H9 (cell line): ENCODE data around the gene RHBDL2. TPM values are rescaled to one million over a fixed set of nuclear protein-coding genes. Genes with fewer than 3 reads are reported as not detected.

ENCODE experiments used
- DNase-seq: peaks from one replicate; pipeline ENCODE4 v3.0.0-alpha.2; 2017
- H2AFZ ChIP-seq: one replicate; pipeline ENCODE4 v1.6.1; 2013; ENCODE audit warnings: mild to moderate bottlenecking, low read length, control low read depth, moderate library complexity
- H2AK5ac ChIP-seq: 2 replicates; pipeline ENCODE4 v1.6.1; 2013; ENCODE audit warnings: low read length, control low read depth, mixed read lengths; ENCODE audit not compliant: insufficient read length
- H2BK120ac ChIP-seq: one replicate; pipeline ENCODE4 v1.6.1; 2013; ENCODE audit warnings: low read depth, mild to moderate bottlenecking, low read length, control low read depth, inconsistent platforms; ENCODE audit not compliant: poor library complexity, severe bottlenecking
- H2BK12ac ChIP-seq: 2 replicates; pipeline ENCODE4 v1.6.1; 2013; ENCODE audit warnings: low read length, control low read depth, mixed read lengths, low read depth; ENCODE audit not compliant: insufficient read length
- H2BK15ac ChIP-seq: 2 replicates; pipeline ENCODE4 v1.6.1; 2013; ENCODE audit warnings: low read depth, low read length, control low read depth
- H2BK20ac ChIP-seq: one replicate; pipeline ENCODE4 v1.6.1; 2013; ENCODE audit warnings: low read depth, mild to moderate bottlenecking, low read length, control low read depth, inconsistent platforms; ENCODE audit not compliant: poor library complexity, severe bottlenecking
- H2BK5ac ChIP-seq: 2 replicates; pipeline ENCODE4 v1.6.1; 2013; ENCODE audit warnings: low read length, control low read depth, mixed read lengths; ENCODE audit not compliant: insufficient read length
- H3K14ac ChIP-seq: 2 replicates; pipeline ENCODE4 v1.6.1; 2013; ENCODE audit warnings: low read length, control low read depth; ENCODE audit not compliant: insufficient read depth
- H3K18ac ChIP-seq: 2 replicates; pipeline ENCODE4 v1.6.1; 2013; ENCODE audit warnings: low read depth, mild to moderate bottlenecking, mixed read lengths, low read length, control low read depth; ENCODE audit not compliant: insufficient read length
- H3K23ac ChIP-seq: 2 replicates; pipeline ENCODE4 v1.6.1; 2013; ENCODE audit warnings: low read length, control low read depth, mixed read lengths, low read depth; ENCODE audit not compliant: insufficient read length
- H3K23me2 ChIP-seq: 2 replicates; pipeline ENCODE4 v1.6.1; 2013; ENCODE audit warnings: low read depth, mild to moderate bottlenecking, mixed read lengths, low read length, control low read depth; ENCODE audit not compliant: insufficient read length, poor library complexity, severe bottlenecking
- H3K27ac ChIP-seq: 2 replicates; pipeline ENCODE4 v1.5.1; 2013; ENCODE audit warnings: low read length, control low read depth, mixed read lengths, low read depth; ENCODE audit not compliant: insufficient read length
- H3K27me3 ChIP-seq: 2 replicates; pipeline ENCODE4 v1.6.1; 2013; ENCODE audit warnings: low read length, control low read depth, inconsistent platforms; ENCODE audit not compliant: insufficient read depth
- H3K4ac ChIP-seq: 2 replicates; pipeline ENCODE4 v1.6.1; 2013; ENCODE audit warnings: low read depth, mild to moderate bottlenecking, control low read depth, inconsistent platforms, low read length, moderate library complexity
- H3K4me1 ChIP-seq: 2 replicates; pipeline ENCODE4 v1.6.1; 2013; ENCODE audit warnings: low read length, control low read depth, inconsistent platforms; ENCODE audit not compliant: insufficient read depth
- H3K4me2 ChIP-seq: 2 replicates; pipeline ENCODE4 v1.6.1; 2013; ENCODE audit warnings: low read length, control low read depth, mixed read lengths; ENCODE audit not compliant: insufficient read length, insufficient read depth
- H3K56ac ChIP-seq: 2 replicates; pipeline ENCODE4 v1.6.1; 2013; ENCODE audit warnings: low read depth, mild to moderate bottlenecking, mixed read lengths, low read length, control low read depth; ENCODE audit not compliant: insufficient read length
- H3K79me1 ChIP-seq: 2 replicates; pipeline ENCODE4 v1.6.1; 2013; ENCODE audit warnings: low read depth, mild to moderate bottlenecking, moderate library complexity, low read length, control low read depth, inconsistent platforms; ENCODE audit not compliant: insufficient read depth, poor library complexity, severe bottlenecking
- H3K79me2 ChIP-seq: 2 replicates; pipeline ENCODE4 v1.6.1; 2013; ENCODE audit warnings: low read length, control low read depth, inconsistent platforms; ENCODE audit not compliant: insufficient read depth
- H3K9ac ChIP-seq: 2 replicates; pipeline ENCODE4 v1.6.1; 2013; ENCODE audit warnings: low read length, control low read depth, mixed read lengths; ENCODE audit not compliant: insufficient read length; ENCODE audit errors: extremely low read depth
- H3K9me3 ChIP-seq: one replicate; pipeline ENCODE4 v1.6.1; 2013; ENCODE audit warnings: low read depth, low read length, inconsistent platforms; ENCODE audit not compliant: control insufficient read depth
- H3T11ph ChIP-seq: one replicate; pipeline ENCODE4 v1.6.1; 2013; ENCODE audit warnings: mild to moderate bottlenecking, low read length, control low read depth, inconsistent platforms
- H4K20me1 ChIP-seq: one replicate; pipeline ENCODE4 v1.6.1; 2013; ENCODE audit not compliant: control insufficient read depth, insufficient read length, insufficient read depth
- H4K5ac ChIP-seq: 2 replicates; pipeline ENCODE4 v1.6.1; 2013; ENCODE audit warnings: low read depth, mild to moderate bottlenecking, mixed read lengths, low read length, control low read depth; ENCODE audit not compliant: insufficient read length
- H4K8ac ChIP-seq: replicated peaks from 2 replicates; pipeline ENCODE4 v1.6.1; 2013; ENCODE audit warnings: low read length, control low read depth, mixed read lengths, low read depth; ENCODE audit not compliant: insufficient read length
- H4K91ac ChIP-seq: 2 replicates; pipeline ENCODE4 v1.6.1; 2013; ENCODE audit warnings: low read depth, mild to moderate bottlenecking, moderate library complexity, mixed read lengths, low read length, control low read depth; ENCODE audit not compliant: insufficient read length
- H3K27ac Mint-ChIP-seq, 3 experiments: 2 replicates in 2 of 3; 3 replicates in 1 of 3; pipeline ENCODE4 v1.8.0; 2020 to 2021; ENCODE audit warnings: mixed read lengths in 3 of 3, mild to moderate bottlenecking in 1 of 3, moderate library complexity in 1 of 3
- H3K27me3 Mint-ChIP-seq: 2 replicates; pipeline ENCODE4 v1.8.0; 2021; ENCODE audit warnings: low read depth, mild to moderate bottlenecking, moderate library complexity, mixed read lengths
- H3K36me3 Mint-ChIP-seq, 3 experiments: 2 replicates in 2 of 3; 3 replicates in 1 of 3; pipeline ENCODE4 v1.8.0; 2020 to 2021; ENCODE audit warnings: low read depth in 3 of 3, mixed read lengths in 3 of 3; ENCODE audit not compliant: insufficient read depth in 1 of 3
- H3K4me1 Mint-ChIP-seq, 2 experiments: 2 replicates each; pipeline ENCODE4 v1.8.0; 2020; ENCODE audit warnings: mixed read lengths in 2 of 2
- H3K4me3 Mint-ChIP-seq, 2 experiments: 2 replicates in 1 of 2; 3 replicates in 1 of 2; pipeline ENCODE4 v1.8.0; 2020 to 2021; ENCODE audit warnings: mild to moderate bottlenecking in 2 of 2, mixed read lengths in 2 of 2, moderate library complexity in 1 of 2
- H3K9me3 Mint-ChIP-seq, 2 experiments: 2 replicates in 1 of 2; 3 replicates in 1 of 2; pipeline ENCODE4 v1.8.0; 2020; ENCODE audit warnings: mild to moderate bottlenecking in 2 of 2, mixed read lengths in 2 of 2, moderate library complexity in 1 of 2
- CTCF ChIP-seq: fragments of 200-600 bp; sonication (generic); conservative IDR thresholded peaks from 3 replicates; pipeline ENCODE4 v1.8.0; 2021; ENCODE audit warnings: antibody characterized with exemption, mild to moderate bottlenecking
- WGBS: extraction: QIAGEN DNeasy Blood & Tissue Kit; methylation state at CpG from one replicate; pipeline ENCODE4 v1.1.7; 2013; ENCODE audit warnings: missing lambda C conversion rate, low lambda C conversion rate, mixed read lengths; ENCODE audit not compliant: insufficient read length; ENCODE audit errors: extremely low coverage; 5-methylcytosine and 5-hydroxymethylcytosine counted together
- total RNA-seq: library from RNA; stranded (reverse); gene quantifications from 2 replicates; pipeline ENCODE4 v1.2.1, GENCODE V29; 2021

The RHBDL2 gene
- total RNA-seq, 1 experiment from 2014 or later, result not detected

GRCh38 chr1:38867208-38867607, 74.4 kb downstream of the RHBDL2 start:
- H3K79me1 ChIP-seq, result no peaks in the 10 kb centered on the region
- H2BK15ac ChIP-seq, result no peak overlapping the region
- no peak overlapping the region for H2AK5ac ChIP-seq
- no peak overlapping the region for H4K5ac ChIP-seq
- H3K14ac ChIP-seq, result no peak overlapping the region
- H3K23me2 ChIP-seq, result no peaks in the 10 kb centered on the region
- H4K91ac ChIP-seq, result no peak overlapping the region
- no peaks in the 10 kb centered on the region for H3K79me2 ChIP-seq
- no peak overlapping the region for H4K8ac ChIP-seq
- H2AFZ ChIP-seq, result no peak overlapping the region
- H3K4me1 ChIP-seq, result no peaks in the 10 kb centered on the region
- DNase-seq, result no peak
- no peak overlapping the region for H3K4ac ChIP-seq
- WGBS, result no CpG with 5 or more reads among the region's 8 CpGs
- no peak overlapping the region for H3K23ac ChIP-seq
- H3K9me3 ChIP-seq, result no peaks in the 10 kb centered on the region
- H4K20me1 ChIP-seq, result no peaks in the 10 kb centered on the region
- no peak overlapping the region for H3K9ac ChIP-seq
- no peak overlapping the region for H2BK5ac ChIP-seq
- H3K4me2 ChIP-seq, result no peak overlapping the region
- H3K56ac ChIP-seq, result no peak overlapping the region
- no peak overlapping the region for H2BK120ac ChIP-seq
- TF ChIP-seq CTCF, result no peak
- peaks cover 3 to 9% (median 4%) of the 10 kb centered on the region in 3 experiments; a peak in 4 of 7 replicates for H3K36me3 Mint-ChIP-seq
- H2BK12ac ChIP-seq, result no peak overlapping the region
- no peak overlapping the region for H3K27ac ChIP-seq
- H3T11ph ChIP-seq, result no peak overlapping the region
- H3K27ac Mint-ChIP-seq, result no peak overlapping the region
- H2BK20ac ChIP-seq, result no peak overlapping the region
- H3K27me3 Mint-ChIP-seq, result no peaks in the 10 kb centered on the region
- no peak overlapping the region for H3K4me3 Mint-ChIP-seq
- no peak overlapping the region for H3K18ac ChIP-seq
- no peaks in the 10 kb centered on the region for H3K9me3 Mint-ChIP-seq
- H3K4me1 Mint-ChIP-seq, result peaks cover 2 to 5% of the 10 kb centered on the region in 2 experiments
- H3K27me3 ChIP-seq, result no peaks in the 10 kb centered on the region
